Keratinocyte (primary cell): ENCODE data around the gene TPPP3. TPM values are rescaled to one million over a fixed set of nuclear protein-coding genes. Genes with fewer than 3 reads are reported as not detected.
"Not testable (repeated sequence)": the region's sequence is repeated elsewhere in the genome, so short reads cannot be mapped to it uniquely, and the experiment has no call there.

Source experiments
- DNase-seq: peaks from one replicate; pipeline ENCODE4 v3.0.0-alpha.2; 2011; ENCODE audit warnings: low read depth, missing footprints, low spot score
- FAIRE-seq: peaks from 2 replicates; lab custom pipeline; 2011; peaks lifted over from hg19 to GRCh38; lab: Jason Lieb, UNC
- H2AFZ ChIP-seq: 2 replicates; pipeline ENCODE4 v1.6.0; 2012; ENCODE audit warnings: low read length, control low read depth, inconsistent platforms; ENCODE audit not compliant: control insufficient read depth
- H3K27ac ChIP-seq: 2 replicates; pipeline ENCODE4 v1.5.1; 2011; ENCODE audit warnings: low read length; ENCODE audit not compliant: control insufficient read depth, insufficient read depth
- H3K27me3 ChIP-seq: 3 replicates; pipeline ENCODE4 v1.6.0; 2011; ENCODE audit warnings: low read length; ENCODE audit not compliant: control insufficient read depth, insufficient read depth; ENCODE audit errors: extremely low read depth
- H3K36me3 ChIP-seq, 2 experiments: 2 replicates in 1 of 2; 3 replicates in 1 of 2; pipeline ENCODE4 v1.5.1; 2011; ENCODE audit warnings: low read length in 2 of 2, mild to moderate bottlenecking in 1 of 2; ENCODE audit not compliant: control insufficient read depth in 2 of 2, insufficient read depth in 2 of 2; ENCODE audit errors: extremely low read depth in 1 of 2
- H3K4me1 ChIP-seq: 3 replicates; pipeline ENCODE4 v1.5.1; 2011; ENCODE audit warnings: low read length; ENCODE audit not compliant: control insufficient read depth, insufficient read depth; ENCODE audit errors: extremely low read depth
- H3K4me2 ChIP-seq: 3 replicates; pipeline ENCODE4 v1.6.0; 2011; ENCODE audit warnings: low read depth, low read length; ENCODE audit not compliant: control insufficient read depth, insufficient read depth; ENCODE audit errors: extremely low read depth
- H3K4me3 ChIP-seq, 3 experiments: fragments of 200-600 bp in 1 of 3; sonication (generic) in 1 of 3; 2 replicates in 2 of 3; 3 replicates in 1 of 3; pipeline ENCODE4 v1.5.1; 2011 to 2016; ENCODE audit warnings: low read length in 3 of 3, mild to moderate bottlenecking in 3 of 3, control low read depth in 2 of 3, inconsistent platforms in 1 of 3, low read depth in 1 of 3, mixed read lengths in 1 of 3, mixed run types in 1 of 3, moderate library complexity in 1 of 3; ENCODE audit not compliant: control insufficient read depth in 2 of 3, insufficient read depth in 2 of 3; ENCODE audit errors: extremely low read depth in 1 of 3
- H3K79me2 ChIP-seq: 2 replicates; pipeline ENCODE4 v1.6.0; 2012; ENCODE audit warnings: low read length; ENCODE audit not compliant: control insufficient read depth, insufficient read depth
- H3K9ac ChIP-seq: 3 replicates; pipeline ENCODE4 v1.6.0; 2011; ENCODE audit warnings: low read length; ENCODE audit not compliant: control insufficient read depth, insufficient read depth; ENCODE audit errors: extremely low read depth
- H3K9me1 ChIP-seq: 3 replicates; pipeline ENCODE4 v1.6.0; 2011; ENCODE audit warnings: low read length; ENCODE audit not compliant: control insufficient read depth, insufficient read depth; ENCODE audit errors: extremely low read depth
- H3K9me3 ChIP-seq: 2 replicates; pipeline ENCODE4 v1.5.1; 2012; ENCODE audit warnings: low read depth, low read length; ENCODE audit not compliant: control insufficient read depth
- H4K20me1 ChIP-seq: 3 replicates; pipeline ENCODE4 v1.6.0; 2011; ENCODE audit warnings: low read length; ENCODE audit not compliant: control insufficient read depth, insufficient read depth; ENCODE audit errors: extremely low read depth
- EZH2 ChIP-seq: IDR thresholded peaks from one replicate; pipeline ENCODE4 v1.6.1; 2012; ENCODE audit warnings: inconsistent platforms, mild to moderate bottlenecking, low read length, moderate library complexity
- dilution Hi-C: fragments of 300-500 bp; cut with MboI; formaldehyde crosslinking; loops from one replicate; pipeline ENCODE4 v1.7.0; 2020; ENCODE audit warnings: low sequenced_read_pairs; ENCODE audit not compliant: extremely low pct_ligation_motif_present
- polyA plus RNA-seq, 5 experiments: library from polyadenylated mRNA; depleted of rRNA in 3 of 5; stranded (reverse) in 3 of 5; stranded (forward) in 1 of 5; unstranded in 1 of 5; fragments of >200 nt; gene quantifications; 1 replicate in 1 of 5; 2 replicates in 3 of 5; 3 replicates in 1 of 5; pipeline versions ENCODE4 v1.2.1 to v1.2.3, GENCODE V29; 2011 to 2012; ENCODE audit warnings: missing spikeins in 2 of 5, low read depth in 1 of 5, low replicate concordance in 1 of 5
- TF ChIP-seq, protein P1 (sequence below), 3 experiments: IDR thresholded peaks in 1 of 3; conservative IDR thresholded peaks in 1 of 3; optimal IDR thresholded peaks in 1 of 3; 2 replicates in 2 of 3; 3 replicates in 1 of 3; pipeline versions ENCODE3 to v1.5.1; 2011; ENCODE audit warnings: low read length in 3 of 3, mild to moderate bottlenecking in 3 of 3, moderate library complexity in 2 of 3, control low read depth in 1 of 3, inconsistent platforms in 1 of 3; ENCODE audit not compliant: insufficient read depth in 2 of 3; ENCODE audit errors: extremely low read depth in 1 of 3

TPPP3 gene
- polyA plus RNA-seq, 1 donor (not counting 4 experiments of a cell fraction or from before 2014, with no cell fraction given): 0.96 TPM

DNA sequence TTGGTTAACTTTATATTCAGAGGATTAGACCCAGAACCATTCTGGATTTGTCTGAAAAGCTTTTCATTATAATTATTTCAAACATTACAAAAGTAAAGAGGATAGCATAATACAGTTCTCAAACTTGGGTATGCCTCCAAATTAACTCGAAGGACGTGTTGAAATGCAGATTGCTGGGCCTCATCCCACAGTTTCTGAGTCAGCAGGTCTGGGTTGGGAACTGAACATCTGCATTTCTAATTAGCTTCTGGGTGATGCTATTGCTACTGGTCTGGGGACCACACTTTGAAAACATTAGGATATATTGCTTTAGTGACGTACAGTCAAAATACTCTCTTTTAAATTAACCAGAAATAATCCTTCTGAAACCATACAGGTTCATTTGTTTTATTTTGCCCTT is 10.0 kb downstream of the TPPP3 start:
- Histone ChIP-seq H3K9me3 (no peaks in the 10 kb centered on the region), H3K4me1 (no peaks in the 10 kb centered on the region), H3K27me3 (peaks cover 3% of the 10 kb centered on the region), H3K4me3 (no peak overlapping the region), H3K4me2 (no peak overlapping the region), H3K79me2 (no peaks in the 10 kb centered on the region), H3K9me1 (no peaks in the 10 kb centered on the region), H4K20me1 (no peaks in the 10 kb centered on the region), H3K9ac (no peak overlapping the region), H2AFZ (no peak overlapping the region), H3K36me3 (no peaks in the 10 kb centered on the region), H3K27ac (no peak overlapping the region)
- no peak for TF ChIP-seq EZH2
- TF ChIP-seq, protein P1, sequence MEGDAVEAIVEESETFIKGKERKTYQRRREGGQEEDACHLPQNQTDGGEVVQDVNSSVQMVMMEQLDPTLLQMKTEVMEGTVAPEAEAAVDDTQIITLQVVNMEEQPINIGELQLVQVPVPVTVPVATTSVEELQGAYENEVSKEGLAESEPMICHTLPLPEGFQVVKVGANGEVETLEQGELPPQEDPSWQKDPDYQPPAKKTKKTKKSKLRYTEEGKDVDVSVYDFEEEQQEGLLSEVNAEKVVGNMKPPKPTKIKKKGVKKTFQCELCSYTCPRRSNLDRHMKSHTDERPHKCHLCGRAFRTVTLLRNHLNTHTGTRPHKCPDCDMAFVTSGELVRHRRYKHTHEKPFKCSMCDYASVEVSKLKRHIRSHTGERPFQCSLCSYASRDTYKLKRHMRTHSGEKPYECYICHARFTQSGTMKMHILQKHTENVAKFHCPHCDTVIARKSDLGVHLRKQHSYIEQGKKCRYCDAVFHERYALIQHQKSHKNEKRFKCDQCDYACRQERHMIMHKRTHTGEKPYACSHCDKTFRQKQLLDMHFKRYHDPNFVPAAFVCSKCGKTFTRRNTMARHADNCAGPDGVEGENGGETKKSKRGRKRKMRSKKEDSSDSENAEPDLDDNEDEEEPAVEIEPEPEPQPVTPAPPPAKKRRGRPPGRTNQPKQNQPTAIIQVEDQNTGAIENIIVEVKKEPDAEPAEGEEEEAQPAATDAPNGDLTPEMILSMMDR (optimal IDR thresholded peaks at IDR 0.05 in 1 of 3, IDR thresholded peaks at IDR 0.05 in 1 of 3, conservative IDR thresholded peaks at IDR 0.05 in 1 of 3; ENCODE audit: extremely low read depth in 1 of 3, insufficient read depth in 2 of 3, low read length in 3 of 3): no peak
- DNase-seq: no peak
- no peak for FAIRE-seq
- dilution Hi-C loops: no loop called here

- DNase-seq (no peak), FAIRE-seq (no peak)
- Histone ChIP-seq H3K4me3 (no peak overlapping the region), H3K9ac (no peak overlapping the region), H3K9me3 (no peaks in the 10 kb centered on the region), H3K27ac (no peak overlapping the region), H3K9me1 (no peaks in the 10 kb centered on the region), H3K27me3 (peaks cover 3% of the 10 kb centered on the region), H4K20me1 (no peaks in the 10 kb centered on the region), H3K36me3 (no peaks in the 10 kb centered on the region), H3K79me2 (no peaks in the 10 kb centered on the region), H3K4me2 (no peak overlapping the region), H3K4me1 (no peaks in the 10 kb centered on the region), H2AFZ (no peak overlapping the region)
- dilution Hi-C loops: no loop called here
- TF ChIP-seq, protein P1 (optimal IDR thresholded peaks at IDR 0.05 in 1 of 3, IDR thresholded peaks at IDR 0.05 in 1 of 3, conservative IDR thresholded peaks at IDR 0.05 in 1 of 3; ENCODE audit: extremely low read depth in 1 of 3, insufficient read depth in 2 of 3, low read length in 3 of 3): no peak
- TF ChIP-seq EZH2: no peak
Observed at GRCh38 chr16:67378642-67379041, 14.7 kb downstream of the TPPP3 start.

- H3K27me3 ChIP-seq, H3K79me2 ChIP-seq, H3K9me1 ChIP-seq, H3K27ac ChIP-seq, FAIRE-seq, H3K4me2 ChIP-seq, H3K9me3 ChIP-seq, H4K20me1 ChIP-seq, H3K9ac ChIP-seq, H3K4me3 ChIP-seq, DNase-seq, H2AFZ ChIP-seq, H3K4me1 ChIP-seq, dilution Hi-C loops, H3K36me3 ChIP-seq: not testable (repeated sequence)
Observed at GRCh38 chr16:67376012-67376411, 17.3 kb downstream of the TPPP3 start.
